Right cardiac atrium (tissue), 5 donors: ENCODE data around the gene PANK4. TPM values are rescaled to one million over a fixed set of nuclear protein-coding genes. Genes with fewer than 3 reads are reported as not detected.

Experiments used
- ATAC-seq, 2 donors: fragments of 200-7000 bp; cut with Tn5 transposase; one replicate each; pipeline versions ENCODE4 v1.8.0 to v1.9.1; 2020; ENCODE audit warnings: moderate library complexity in 2 of 2, mild to moderate bottlenecking in 1 of 2
- DNase-seq, 3 donors: peaks; one replicate each; pipeline ENCODE4 v3.0.0-alpha.2; 2020
- H3K27ac ChIP-seq: one replicate; pipeline ENCODE4 v1.5.1; 2013; ENCODE audit warnings: mild to moderate bottlenecking, low read length, control low read depth, moderate library complexity
- H3K27me3 ChIP-seq: one replicate; pipeline ENCODE4 v1.6.1; 2013; ENCODE audit not compliant: control insufficient read depth, insufficient read depth
- H3K4me1 ChIP-seq: one replicate; pipeline ENCODE4 v1.6.1; 2013; ENCODE audit warnings: low read length; ENCODE audit not compliant: control insufficient read depth, insufficient read depth
- H3K4me3 ChIP-seq: one replicate; pipeline ENCODE4 v1.5.1; 2013; ENCODE audit warnings: low read length, control low read depth
- H3K9me3 ChIP-seq: one replicate; pipeline ENCODE4 v1.6.1; 2013; ENCODE audit warnings: low read length; ENCODE audit not compliant: control insufficient read depth
- WGBS: extraction: QIAGEN DNeasy Blood & Tissue Kit; methylation state at CpG from one replicate; pipeline ENCODE4 v1.1.7; 2013; 5-methylcytosine and 5-hydroxymethylcytosine counted together
- intact Hi-C, 4 donors: fragments of 100-400 bp; cut with DNase I; formaldehyde crosslinking; loops; one replicate each; pipeline versions ENCODE4 v1.11.0 to v1.14.0; 2022 to 2023
- polyA plus RNA-seq: library from polyadenylated mRNA; stranded (reverse); fragments of 200-250 nt; gene quantifications from one replicate; pipeline ENCODE4 v1.2.3, GENCODE V29; 2013
- total RNA-seq, 4 donors: library from RNA; stranded (reverse); fragmentation: NEBNext Ultra II Directional; extraction: Animal tissue kit (Norgen Biotek cat#: 25700); gene quantifications; one replicate each; pipeline ENCODE4 v1.2.1, GENCODE V29; 2021
- donor health status: healthy with polysubstance abuse.
- donor health status: DM: no; HTN: yes; CAD: no.
- donor health status: DM: no; HTN: no; CAD: no.
- donor health status: DM: no; HTN: yes; CAD: no; lungs with severe emphysema.
- donor health status: DM: yes; HTN: yes; CAD: no.

Gene PANK4
- total and polyA plus RNA-seq, 5 donors: 35.2 to 51.3 (median 40.1) TPM

GRCh38 chr1:2517966-2518365, 8.4 kb downstream of the PANK4 start:
- intact Hi-C loops: no loop called here
- Histone ChIP-seq H3K27me3 (no peaks in the 10 kb centered on the region), H3K9me3 (no peaks in the 10 kb centered on the region), H3K4me1 (no peaks in the 10 kb centered on the region), H3K4me3 (no peak overlapping the region), H3K27ac (no peak overlapping the region)
- WGBS: 92% methylated on average over 17 of the region's 17 CpGs
- ATAC-seq (no peak), DNase-seq (no peak)

- Histone ChIP-seq H3K9me3 (no peaks in the 10 kb centered on the region), H3K4me1 (no peaks in the 10 kb centered on the region), H3K4me3 (no peak overlapping the region), H3K27ac (no peak overlapping the region), H3K27me3 (no peaks in the 10 kb centered on the region)
- ATAC-seq: no peak
- intact Hi-C loops: no loop called here
- WGBS: 95% methylated on average over 14 of the region's 14 CpGs
- DNase-seq: no peak
These were observed 9.4 kb downstream of the PANK4 start for GRCh38 chr1:2516946-2517345.

GRCh38 chr1:2516124-2516523, 10.3 kb downstream of the PANK4 start:
- H3K27ac ChIP-seq: no peak overlapping the region
- 96% methylated on average over 17 of the region's 17 CpGs for WGBS
- intact Hi-C loops: no loop called here
- no peaks in the 10 kb centered on the region for H3K4me1 ChIP-seq
- no peaks in the 10 kb centered on the region for H3K9me3 ChIP-seq
- ATAC-seq: no peak
- no peak for DNase-seq
- H3K27me3 ChIP-seq: no peaks in the 10 kb centered on the region
- no peak overlapping the region for H3K4me3 ChIP-seq

GRCh38 chr1:2515763-2516080, 10.7 kb downstream of the PANK4 start:
- Histone ChIP-seq H3K27me3 (no peaks in the 10 kb centered on the region), H3K27ac (no peak overlapping the region), H3K9me3 (no peaks in the 10 kb centered on the region), H3K4me1 (no peaks in the 10 kb centered on the region), H3K4me3 (no peak overlapping the region)
- intact Hi-C loops: no loop called here
- DNase-seq (no peak), ATAC-seq (no peak)
- 94% methylated on average over 11 of the region's 11 CpGs for WGBS

GRCh38 chr1:2514863-2515762, 11.3 kb downstream of the PANK4 start:
- 91% methylated on average over 45 of the region's 45 CpGs for WGBS
- ATAC-seq: no peak
- H3K4me1 ChIP-seq: no peaks in the 10 kb centered on the region

GRCh38 chr1:2513939-2514652, 12.3 kb downstream of the PANK4 start:
- Histone ChIP-seq H3K4me3 (no peak overlapping the region), H3K27me3 (no peaks in the 10 kb centered on the region), H3K27ac (no peak overlapping the region), H3K9me3 (no peaks in the 10 kb centered on the region), H3K4me1 (no peaks in the 10 kb centered on the region)
- DNase-seq: no peak
- intact Hi-C loops: no loop called here
- no peak for ATAC-seq
- 92% methylated on average over 43 of the region's 43 CpGs for WGBS

More at GRCh38 chr1:2514863-2515762, 11.3 kb downstream of the PANK4 start:
- H3K9me3 ChIP-seq: no peaks in the 10 kb centered on the region
- H3K27ac ChIP-seq: no peak overlapping the region
- DNase-seq: no peak
- intact Hi-C loops: no loop called here
- H3K4me3 ChIP-seq: no peak overlapping the region
- H3K27me3 ChIP-seq: no peaks in the 10 kb centered on the region

GRCh38 chr1:2512862-2513421, 13.5 kb downstream of the PANK4 start:
- Histone ChIP-seq H3K4me1 (no peaks in the 10 kb centered on the region), H3K27me3 (no peaks in the 10 kb centered on the region), H3K4me3 (no peak overlapping the region), H3K9me3 (no peaks in the 10 kb centered on the region), H3K27ac (no peak overlapping the region)
- ATAC-seq: no peak
- intact Hi-C loops: no loop called here
- 88% methylated on average over 31 of the region's 31 CpGs for WGBS
- no peak for DNase-seq

GRCh38 chr1:2510366-2511155, 15.8 kb downstream of the PANK4 start:
- no peak for ATAC-seq
- H3K4me1 ChIP-seq: no peaks in the 10 kb centered on the region
- intact Hi-C loops: no loop called here
- no peak overlapping the region for H3K27ac ChIP-seq
- H3K9me3 ChIP-seq: no peaks in the 10 kb centered on the region
- 94% methylated on average over 27 of the region's 27 CpGs for WGBS
- no peaks in the 10 kb centered on the region for H3K27me3 ChIP-seq
- H3K4me3 ChIP-seq: no peak overlapping the region
- DNase-seq: no peak

- H3K4me3 ChIP-seq: no peak overlapping the region
These were observed 16.8 kb downstream of the PANK4 start for GRCh38 chr1:2509589-2509988.

GRCh38 chr1:2508751-2509150, 17.6 kb downstream of the PANK4 start:
- WGBS: 90% methylated on average over 29 of the region's 29 CpGs
- H3K27me3 ChIP-seq: no peaks in the 10 kb centered on the region
- H3K4me3 ChIP-seq: no peak overlapping the region
- H3K9me3 ChIP-seq: no peaks in the 10 kb centered on the region
- H3K27ac ChIP-seq: no peak overlapping the region
- intact Hi-C loops: no loop called here
- ATAC-seq: no peak
- no peak for DNase-seq
- no peaks in the 10 kb centered on the region for H3K4me1 ChIP-seq

More at GRCh38 chr1:2509589-2509988, 16.8 kb downstream of the PANK4 start:
- no peaks in the 10 kb centered on the region for H3K9me3 ChIP-seq
- ATAC-seq: no peak
- no peak overlapping the region for H3K27ac ChIP-seq
- intact Hi-C loops: no loop called here
- 90% methylated on average over 11 of the region's 11 CpGs for WGBS
- DNase-seq: no peak
- no peaks in the 10 kb centered on the region for H3K4me1 ChIP-seq
- no peaks in the 10 kb centered on the region for H3K27me3 ChIP-seq
